K562 (cell line): Measurements from ENCODE around the gene TBRG4. TPM values are rescaled to one million over a fixed set of nuclear protein-coding genes. Genes with fewer than 3 reads are reported as not detected.

Experiments used
- ATAC-seq: fragments of 200-7000 bp; cut with Tn5 transposase; 3 replicates; pipeline ENCODE4 v1.9.1; 2020; ENCODE audit warnings: moderate library complexity
- BruUV-seq: library from RNA; stranded (reverse); fragments of 400-500 nt; replicated peaks from 2 replicates; lab custom pipeline; 2021; lab: Mats Ljungman, UMichigan
- CTCF ChIA-PET: fragments of 300-600 bp; formaldehyde crosslinking; extraction: SDS; loops from one replicate; lab custom pipeline; 2021; ENCODE audit warnings: low intra/inter-chr PET ratio; lab: Yijun Ruan, JAX
- POLR2A ChIA-PET: fragments of 300-600, 350-650 bp; sonication (Branson Sonifier 250); formaldehyde crosslinking; extraction: SDS; loops from one replicate; lab custom pipeline; 2021; ENCODE audit warnings: antibody characterized with exemption, inconsistent platforms; lab: Yijun Ruan, JAX
- DNase-seq, 4 experiments: peaks; one replicate each; pipeline versions ENCODE4 v3.0.0 to v3.0.0-alpha.2; 2011 to 2018; ENCODE audit warnings: low spot score in 3 of 4, mixed read lengths in 3 of 4; ENCODE audit errors: extremely low read depth in 1 of 4
- FAIRE-seq: peaks from 2 replicates; lab custom pipeline; 2011; peaks lifted over from hg19 to GRCh38; lab: Jason Lieb, UNC
- H2AFZ ChIP-seq: 2 replicates; pipeline ENCODE4 v1.6.0; 2011; ENCODE audit warnings: low read depth, low read length, control low read depth, inconsistent platforms
- H3K27ac ChIP-seq: fragments of 200-600 bp; 3 replicates; pipeline ENCODE4 v1.8.0; 2011; ENCODE audit warnings: low read depth, mild to moderate bottlenecking, control low read depth, inconsistent platforms, low read length, moderate library complexity, mixed read lengths; ENCODE audit errors: extremely low read depth
- H3K27me3 ChIP-seq, 2 experiments: fragments of 300-600 bp in 1 of 2; 2 replicates in 1 of 2; 3 replicates in 1 of 2; pipeline versions ENCODE4 v1.6.0 to v1.8.0; 2011; ENCODE audit warnings: inconsistent platforms in 2 of 2, low read length in 2 of 2, mild to moderate bottlenecking in 1 of 2, mixed read lengths in 1 of 2, moderate library complexity in 1 of 2; ENCODE audit not compliant: control insufficient read depth in 2 of 2, insufficient read depth in 2 of 2
- H3K36me3 ChIP-seq: fragments of 300-600 bp; 3 replicates; pipeline ENCODE4 v1.8.0; 2011; ENCODE audit warnings: mild to moderate bottlenecking, low read length, inconsistent platforms; ENCODE audit not compliant: control insufficient read depth, insufficient read depth
- H3K4me1 ChIP-seq, 2 experiments: fragments of 200-600 bp in 1 of 2; replicated peaks in 1 of 2; 2 replicates in 1 of 2; 3 replicates in 1 of 2; pipeline versions ENCODE4 v1.5.1 to v1.8.0; 2011; ENCODE audit warnings: inconsistent platforms in 2 of 2, low read length in 2 of 2, mild to moderate bottlenecking in 1 of 2, mixed read lengths in 1 of 2, moderate library complexity in 1 of 2; ENCODE audit not compliant: control insufficient read depth in 2 of 2, insufficient read depth in 2 of 2
- H3K4me2 ChIP-seq: 2 replicates; pipeline ENCODE4 v1.6.1; 2011; ENCODE audit warnings: low read length, control low read depth, inconsistent platforms, mixed read lengths; ENCODE audit not compliant: insufficient read depth
- H3K4me3 ChIP-seq: fragments of 200-600 bp; sonication (generic), shearing (Covaris generic); 2 replicates; pipeline ENCODE4 v1.5.1; 2016; ENCODE audit warnings: control low read depth, inconsistent platforms
- H3K79me2 ChIP-seq: fragments of 200-600 bp; 3 replicates; pipeline ENCODE4 v1.8.0; 2011; ENCODE audit warnings: low read length, inconsistent platforms; ENCODE audit not compliant: control insufficient read depth, insufficient read depth
- H3K9ac ChIP-seq, 2 experiments: 2 replicates each; pipeline versions ENCODE4 v1.6.0 to v1.6.1; 2011; ENCODE audit warnings: low read depth in 2 of 2, low read length in 2 of 2, control low read depth in 1 of 2, inconsistent platforms in 1 of 2, mild to moderate bottlenecking in 1 of 2, mixed read lengths in 1 of 2; ENCODE audit not compliant: insufficient read depth in 1 of 2
- H3K9me1 ChIP-seq: one replicate; pipeline ENCODE4 v1.6.0; 2011; ENCODE audit warnings: inconsistent platforms, mild to moderate bottlenecking, low read length, moderate library complexity; ENCODE audit not compliant: control insufficient read depth, insufficient read depth
- H3K9me3 ChIP-seq: replicated peaks from 2 replicates; pipeline ENCODE4 v1.5.1; 2011; ENCODE audit warnings: low read depth, low read length, inconsistent platforms; ENCODE audit not compliant: control insufficient read depth, insufficient read depth
- H4K20me1 ChIP-seq: replicated peaks from 2 replicates; pipeline ENCODE4 v1.6.1; 2011; ENCODE audit warnings: low read length, inconsistent platforms, mixed read lengths; ENCODE audit not compliant: control insufficient read depth, insufficient read depth
- CBX8 ChIP-seq: fragments of 200-600 bp; sonication (generic); IDR thresholded peaks from 2 replicates; pipeline ENCODE4 v1.6.1; 2012; ENCODE audit warnings: borderline replicate concordance, mixed run types, low read depth, mild to moderate bottlenecking, moderate library complexity, mixed read lengths, low read length, control low read depth, inconsistent platforms; ENCODE audit not compliant: poor library complexity, severe bottlenecking; ENCODE audit errors: extremely low read depth
- GATAD2A ChIP-seq: fragments of 450-650 bp; IDR thresholded peaks from 2 replicates; pipeline ENCODE4 v1.6.1; 2017
- HLTF ChIP-seq: fragments of 450-650 bp; IDR thresholded peaks from 2 replicates; pipeline ENCODE4 v1.6.1; 2016
- OTX1 ChIP-seq: fragments of 450-650 bp; formaldehyde crosslinking; IDR thresholded peaks from 2 replicates; pipeline ENCODE4 v1.4.0; 2022; ENCODE audit warnings: mild to moderate bottlenecking
- POLR2A ChIP-seq: fragments of 450-650 bp; conservative IDR thresholded peaks from 2 replicates; pipeline ENCODE4 v1.6.1; 2016
- RBM15 ChIP-seq: fragments of 200-400 bp; formaldehyde crosslinking; IDR thresholded peaks from 2 replicates; pipeline ENCODE4 v1.6.1; 2018; ENCODE audit warnings: mild to moderate bottlenecking, low read length, moderate library complexity; ENCODE audit not compliant: insufficient read depth
- ZKSCAN8 ChIP-seq: fragments of 200-800 bp; sonication (Bioruptor generic); IDR thresholded peaks from 2 replicates; pipeline ENCODE4 v1.6.1; 2016; ENCODE audit warnings: missing genetic modification characterization, missing compliant biosample characterization
- WGBS: fragments of 100-300 bp; shearing (Covaris generic); methylation state at CpG from one replicate; pipeline ENCODE4 v1.1.6; 2016; ENCODE audit warnings: low coverage, mixed read lengths; ENCODE audit not compliant: insufficient coverage; ENCODE audit errors: missing lambda C conversion rate; 5-methylcytosine and 5-hydroxymethylcytosine counted together
- in situ Hi-C: fragments of 300-500 bp; cut with MboI; formaldehyde crosslinking; loops from 4 replicates; pipeline ENCODE4 v1.15.0; 2018; ENCODE audit warnings: inconsistent platforms, mixed read lengths
- intact Hi-C: fragments of 100-400 bp; cut with micrococcal nuclease; formaldehyde crosslinking; loops from 2 replicates; pipeline ENCODE4 v1.14.2; 2022
- polyA plus RNA-seq, 8 experiments: library from polyadenylated mRNA; depleted of rRNA in 4 of 8; stranded (reverse) in 5 of 8; unstranded in 3 of 8; fragments of >200 nt; fragmentation: Nextera tagmentation in 2 of 8; fragmentation: Illumina TruSeq in 1 of 8; extraction: Ambion mirVana in 2 of 8; extraction: Trizol in 1 of 8; gene quantifications; 2 replicates each; pipeline versions ENCODE4 v1.2.1 to v1.2.3, GENCODE V29; 2011 to 2014; ENCODE audit warnings: inconsistent platforms in 1 of 8, missing spikeins in 1 of 8
- total RNA-seq, 7 experiments: library from RNA; depleted of rRNA in 6 of 7; stranded (reverse); fragments of >200 nt in 6 of 7; fragmentation: Illumina TruSeq in 2 of 7; extraction: Trizol in 2 of 7; gene quantifications; 2 replicates each; pipeline versions ENCODE4 v1.2.1 to v1.2.3, GENCODE V29; 2011 to 2021; ENCODE audit warnings: low replicate concordance in 1 of 7
- TF ChIP-seq, protein P1 (sequence below), 3 experiments: fragments of 200-800 bp in 1 of 3; fragments of 250-450 bp in 1 of 3; fragments of 450-650 bp in 1 of 3; sonication (Bioruptor Pico) in 1 of 3; sonication (Bioruptor generic) in 1 of 3; formaldehyde crosslinking in 1 of 3; IDR thresholded peaks; 2 replicates each; pipeline versions ENCODE4 v1.6.1 to v1.8.0; 2016 to 2022; ENCODE audit warnings: mild to moderate bottlenecking in 2 of 3, missing genetic modification characterization in 2 of 3, missing compliant biosample characterization in 1 of 3, moderate library complexity in 1 of 3

TBRG4 gene
- total and polyA plus RNA-seq, 9 of the 15 experiments (the other 6 are each of a cell fraction or from before 2014, with no cell fraction given) = 11.2 to 322 (median 216) TPM

- no TSS peak for BruUV-seq
- Histone ChIP-seq H3K9me1 (no peaks in the 10 kb centered on the region), H3K4me1 (peaks cover 2 to 40% of the 10 kb centered on the region in 2 experiments; a peak in 3 of 5 replicates), H3K79me2 (no peaks in the 10 kb centered on the region), H3K4me2 (no peak overlapping the region), H3K9ac (0 out of 4 replicates have a peak overlapping the region, but pooled peaks of 1 of the 2 experiments have one; percentile 2), H3K27me3 (no peaks in the 10 kb centered on the region; a peak in 1 of 5 replicates), H3K9me3 (no peaks in the 10 kb centered on the region), H3K36me3 (no peaks in the 10 kb centered on the region), H2AFZ (no peak overlapping the region), H3K27ac (no peak overlapping the region), H3K4me3 (no peak overlapping the region), H4K20me1 (peaks cover 4% of the 10 kb centered on the region; the same call in 1 of the 2 replicates)
- DNase-seq (no peak), ATAC-seq (no peak), FAIRE-seq (no peak)
- ChIA-PET POLR2A (interaction anchor here (1.0 to 2.3 kb wide), 2 partner anchors 13 to 15 kb away, joined by 3 to 5 read pairs; no protein-coding TSS in a partner anchor), CTCF (no interaction called here)
- in situ Hi-C loops (no loop called here), intact Hi-C loops (no loop called here)
- 56% methylated on average over 14 of the region's 29 CpGs for WGBS
- TF ChIP-seq OTX1 = no peak
- TF ChIP-seq, protein P1, sequence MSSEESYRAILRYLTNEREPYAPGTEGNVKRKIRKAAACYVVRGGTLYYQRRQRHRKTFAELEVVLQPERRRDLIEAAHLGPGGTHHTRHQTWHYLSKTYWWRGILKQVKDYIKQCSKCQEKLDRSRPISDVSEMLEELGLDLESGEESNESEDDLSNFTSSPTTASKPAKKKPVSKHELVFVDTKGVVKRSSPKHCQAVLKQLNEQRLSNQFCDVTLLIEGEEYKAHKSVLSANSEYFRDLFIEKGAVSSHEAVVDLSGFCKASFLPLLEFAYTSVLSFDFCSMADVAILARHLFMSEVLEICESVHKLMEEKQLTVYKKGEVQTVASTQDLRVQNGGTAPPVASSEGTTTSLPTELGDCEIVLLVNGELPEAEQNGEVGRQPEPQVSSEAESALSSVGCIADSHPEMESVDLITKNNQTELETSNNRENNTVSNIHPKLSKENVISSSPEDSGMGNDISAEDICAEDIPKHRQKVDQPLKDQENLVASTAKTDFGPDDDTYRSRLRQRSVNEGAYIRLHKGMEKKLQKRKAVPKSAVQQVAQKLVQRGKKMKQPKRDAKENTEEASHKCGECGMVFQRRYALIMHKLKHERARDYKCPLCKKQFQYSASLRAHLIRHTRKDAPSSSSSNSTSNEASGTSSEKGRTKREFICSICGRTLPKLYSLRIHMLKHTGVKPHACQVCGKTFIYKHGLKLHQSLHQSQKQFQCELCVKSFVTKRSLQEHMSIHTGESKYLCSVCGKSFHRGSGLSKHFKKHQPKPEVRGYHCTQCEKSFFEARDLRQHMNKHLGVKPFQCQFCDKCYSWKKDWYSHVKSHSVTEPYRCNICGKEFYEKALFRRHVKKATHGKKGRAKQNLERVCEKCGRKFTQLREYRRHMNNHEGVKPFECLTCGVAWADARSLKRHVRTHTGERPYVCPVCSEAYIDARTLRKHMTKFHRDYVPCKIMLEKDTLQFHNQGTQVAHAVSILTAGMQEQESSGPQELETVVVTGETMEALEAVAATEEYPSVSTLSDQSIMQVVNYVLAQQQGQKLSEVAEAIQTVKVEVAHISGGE (CRISPR knock-in tag; IDR thresholded peaks at IDR 0.05) = no peak
- no peak for TF ChIP-seq HLTF
- no peak for TF ChIP-seq CBX8
- no peak for TF ChIP-seq ZKSCAN8 (CRISPR knock-in tag)
- no peak for TF ChIP-seq RBM15
- TF ChIP-seq GATAD2A = no peak
- TF ChIP-seq POLR2A = no peak
Observed at GRCh38 chr7:45088146-45088701, 23.3 kb downstream of the TBRG4 start.
